COLO668 (cell line): ENCODE data around the gene NHEJ1.

Source experiments
- DNase-seq: peaks from one replicate; lab custom pipeline; 2025; ENCODE audit not compliant: unreplicated experiment; lab: John Stamatoyannopoulos, UW

NHEJ1 gene

DNA sequence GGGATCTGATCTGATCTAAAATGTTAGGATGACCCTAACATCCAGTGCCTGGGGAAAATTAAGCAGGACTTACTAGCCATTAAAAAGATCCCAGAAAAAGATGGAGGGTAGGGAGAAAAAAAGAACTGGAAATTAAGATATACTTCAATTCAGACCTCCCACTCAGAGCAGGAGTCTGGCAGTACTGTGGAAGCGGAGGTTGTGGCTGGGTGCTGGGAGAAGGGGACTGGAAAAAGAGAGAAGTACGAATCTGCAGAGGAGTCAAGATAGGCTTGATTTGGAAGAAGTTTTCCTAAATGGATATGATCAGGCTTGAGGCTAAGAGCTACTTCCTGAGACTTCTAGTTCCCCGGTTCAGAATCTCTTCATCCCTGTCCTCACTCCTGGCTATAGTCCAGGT lies 66.4 kb downstream of the NHEJ1 start:
- DNase-seq, result no peak

DNA sequence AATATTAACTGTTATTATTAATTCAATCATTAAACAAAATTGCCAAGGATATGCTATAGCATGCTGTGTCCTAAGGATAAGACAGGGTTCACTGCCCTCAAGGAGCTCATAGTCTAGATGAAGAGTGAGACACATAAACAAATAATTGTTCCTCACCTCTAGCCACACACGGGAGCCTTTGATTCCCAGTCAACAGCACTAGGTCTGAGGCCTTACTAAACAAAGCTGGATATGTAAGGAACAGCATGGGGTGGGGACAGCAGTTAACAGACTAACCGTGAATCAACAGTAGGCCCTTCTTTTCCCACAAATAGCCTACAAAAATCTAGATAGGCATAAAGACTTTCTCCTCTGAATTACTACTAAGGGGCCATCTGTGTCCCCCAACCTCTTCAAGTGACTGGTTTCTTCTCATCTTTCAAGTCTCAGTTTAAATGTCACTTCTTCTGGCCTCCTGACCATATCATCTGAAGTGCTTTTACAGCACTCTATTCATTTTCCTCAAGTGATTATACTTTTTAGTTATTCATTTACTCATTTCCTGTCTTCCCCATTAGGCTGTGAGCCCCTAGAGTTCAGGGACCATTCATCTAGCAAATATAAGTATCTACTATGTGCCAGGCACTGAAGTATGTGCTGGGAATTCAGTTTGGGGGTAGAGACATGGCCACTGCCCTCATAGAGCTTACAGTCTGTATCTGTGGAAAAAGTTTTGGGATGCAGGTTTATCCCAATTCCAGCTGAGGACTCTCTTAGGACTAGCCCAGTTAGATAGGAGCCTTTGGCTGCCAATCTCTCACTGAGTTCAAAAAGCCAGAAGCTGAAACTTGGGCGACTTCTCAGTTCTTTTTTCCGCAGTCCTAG lies 69.9 kb downstream of the NHEJ1 start:
- DNase-seq, result no peak

DNA sequence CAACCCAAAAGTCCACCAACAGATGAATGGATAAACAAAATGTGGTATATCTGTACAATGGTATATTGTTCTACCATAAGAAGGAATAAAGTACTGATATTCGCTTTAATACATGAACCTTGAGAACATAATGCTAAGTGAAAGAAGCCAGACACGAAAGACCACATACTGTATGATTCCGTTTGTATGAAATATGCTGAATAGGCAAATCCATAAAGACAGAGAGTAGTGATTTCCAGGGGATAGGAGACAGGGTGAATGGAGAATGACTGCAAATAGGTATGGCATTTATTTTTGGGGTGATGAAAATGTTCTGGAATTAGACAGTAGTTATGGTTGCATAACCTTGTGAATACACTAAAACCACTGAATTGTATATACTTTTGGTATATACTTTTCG lies 71.3 kb downstream of the NHEJ1 start:
- DNase-seq, result no peak

- DNase-seq, result no peak
Observed at GRCh38 chr2:219087848-219088247, 72.8 kb downstream of the NHEJ1 start.

DNA sequence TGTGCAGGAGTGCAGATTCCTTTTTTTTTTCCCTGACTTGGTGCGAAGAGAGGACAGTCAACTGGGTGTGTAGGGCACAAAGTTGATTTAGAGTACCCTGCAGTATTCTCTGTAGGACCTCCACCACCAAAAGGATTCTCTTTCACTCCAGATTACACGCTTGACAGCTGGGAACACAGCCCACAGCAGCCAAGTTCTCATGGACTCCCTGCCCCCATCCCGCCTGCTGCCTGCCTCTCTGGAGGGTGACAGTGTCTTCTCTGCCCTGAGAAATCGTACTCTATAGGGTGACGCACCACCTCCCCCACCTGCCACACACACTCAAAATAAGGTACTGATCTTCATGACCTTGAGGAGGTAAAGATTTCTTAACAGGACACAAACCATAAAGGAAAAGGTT lies 73.3 kb downstream of the NHEJ1 start:
- DNase-seq, result no peak

GRCh38 chr2:219086196-219086595 lies 74.4 kb downstream of the NHEJ1 start:
- DNase-seq, result no peak

GRCh38 chr2:219084791-219085190 lies 75.8 kb downstream of the NHEJ1 start:
- no peak for DNase-seq

GRCh38 chr2:219082332-219082958 lies 78.2 kb downstream of the NHEJ1 start:
- no peak for DNase-seq

DNA sequence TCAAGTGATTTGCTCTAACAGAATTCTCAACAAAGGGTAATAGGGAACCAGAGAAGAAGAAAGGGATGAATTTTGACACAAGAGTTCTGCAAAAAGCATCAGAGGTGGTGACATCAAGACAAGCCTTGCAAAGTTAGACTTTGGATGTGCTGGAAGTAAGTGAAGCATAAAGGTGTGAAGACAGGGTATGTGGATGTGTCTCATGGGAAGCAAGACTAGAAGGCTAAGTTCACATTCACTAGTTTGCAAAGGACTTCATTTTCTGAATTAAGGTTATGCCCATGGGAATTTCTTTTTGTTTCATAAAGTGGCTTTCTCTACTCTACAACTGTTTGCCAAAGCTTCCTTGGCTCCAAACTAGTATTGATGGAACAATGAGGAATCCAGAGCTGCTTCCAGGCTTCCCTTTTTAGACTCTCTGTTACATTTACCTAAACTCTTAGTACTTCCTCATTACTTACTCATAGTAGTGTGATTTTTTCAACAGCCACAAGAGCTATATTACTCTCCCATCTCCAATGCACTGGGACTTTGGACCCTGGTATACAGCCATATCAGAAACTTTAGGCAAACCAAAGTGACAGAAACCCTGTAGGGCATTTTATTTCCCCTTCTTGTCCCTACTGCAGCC lies 78.8 kb downstream of the NHEJ1 start:
- DNase-seq, result no peak

GRCh38 chr2:219081096-219081495 lies 79.5 kb downstream of the NHEJ1 start:
- no peak for DNase-seq

GRCh38 chr2:219079417-219079816 lies 81.2 kb downstream of the NHEJ1 start:
- no peak for DNase-seq

DNA sequence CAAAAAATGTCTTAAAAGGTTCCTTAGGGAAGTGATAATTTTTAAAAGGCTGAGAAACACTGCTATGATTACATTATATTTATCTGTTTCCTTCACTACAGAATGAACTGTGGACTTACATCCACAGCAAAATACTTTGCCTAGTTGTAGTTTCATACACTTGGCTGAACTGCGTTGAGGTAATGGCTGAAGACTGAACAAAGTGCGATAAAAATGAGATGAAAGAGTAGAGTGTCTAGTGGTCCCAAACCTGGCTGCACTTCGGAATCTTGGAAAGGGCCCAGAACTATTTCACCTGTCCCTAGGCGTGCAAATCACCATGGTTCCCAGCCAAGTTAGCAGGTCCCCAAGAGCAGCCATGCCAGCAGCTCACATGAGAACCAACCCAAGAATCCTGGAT lies 81.7 kb downstream of the NHEJ1 start:
- no peak for DNase-seq

DNA sequence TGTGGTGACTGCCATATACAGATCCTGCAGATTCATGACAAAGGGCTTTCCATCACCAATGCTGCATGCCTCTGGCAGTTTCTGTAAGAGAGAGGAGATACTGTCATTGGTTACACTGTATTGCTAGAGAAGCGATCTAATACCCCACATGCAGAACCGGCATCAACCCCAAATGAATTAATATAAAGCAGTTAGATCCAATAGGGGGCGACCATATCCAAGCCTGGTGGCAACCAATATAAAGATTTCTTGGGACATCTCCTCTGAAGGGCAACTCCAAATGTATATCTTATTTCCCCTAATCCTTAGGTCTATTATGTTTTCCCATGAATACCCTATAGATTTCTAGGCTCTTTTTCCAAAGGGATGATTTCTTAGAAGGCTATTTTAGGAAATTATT lies 82.5 kb downstream of the NHEJ1 start:
- no peak for DNase-seq

- no peak for DNase-seq
Observed at GRCh38 chr2:219076253-219076652, 84.4 kb downstream of the NHEJ1 start.

DNA sequence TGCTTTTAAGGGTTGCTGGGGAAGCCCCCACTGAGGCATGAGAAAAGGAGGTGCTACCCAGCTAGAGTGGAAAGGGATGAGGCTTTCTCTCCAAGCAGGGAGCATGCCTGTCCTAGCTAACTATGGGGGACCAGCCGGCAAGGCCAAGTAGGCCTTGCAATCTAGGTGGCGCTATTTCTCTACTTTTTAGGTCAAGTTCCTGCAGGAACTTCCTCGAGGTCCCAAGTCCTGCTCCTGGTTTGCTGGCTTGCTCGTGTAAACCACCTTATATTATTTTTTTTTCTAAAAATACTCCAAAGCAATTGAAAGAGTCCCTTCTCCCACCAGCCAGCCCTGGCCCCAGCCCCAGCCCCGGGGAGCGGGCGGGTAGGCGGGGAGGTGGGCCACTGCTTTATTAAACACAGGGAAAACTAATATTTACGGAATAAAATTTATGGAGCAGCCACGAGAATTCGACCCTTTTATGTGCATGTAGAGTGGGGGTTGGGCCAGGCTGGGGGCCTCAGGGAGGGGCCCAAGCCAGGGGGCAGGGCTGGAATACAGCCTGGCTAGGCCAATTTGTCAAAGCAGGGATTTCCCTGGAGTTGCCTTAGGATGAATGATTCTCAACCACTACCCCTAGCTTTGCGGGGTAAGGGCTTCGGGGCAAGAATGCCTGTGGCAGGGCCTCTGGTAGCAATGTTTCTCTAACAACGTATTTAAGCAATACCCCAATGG lies 87.0 kb downstream of the NHEJ1 start:
- DNase-seq, result peak; percentile 56

- DNase-seq, result no peak
Observed at GRCh38 chr2:219072741-219073250, 87.8 kb downstream of the NHEJ1 start.

DNA sequence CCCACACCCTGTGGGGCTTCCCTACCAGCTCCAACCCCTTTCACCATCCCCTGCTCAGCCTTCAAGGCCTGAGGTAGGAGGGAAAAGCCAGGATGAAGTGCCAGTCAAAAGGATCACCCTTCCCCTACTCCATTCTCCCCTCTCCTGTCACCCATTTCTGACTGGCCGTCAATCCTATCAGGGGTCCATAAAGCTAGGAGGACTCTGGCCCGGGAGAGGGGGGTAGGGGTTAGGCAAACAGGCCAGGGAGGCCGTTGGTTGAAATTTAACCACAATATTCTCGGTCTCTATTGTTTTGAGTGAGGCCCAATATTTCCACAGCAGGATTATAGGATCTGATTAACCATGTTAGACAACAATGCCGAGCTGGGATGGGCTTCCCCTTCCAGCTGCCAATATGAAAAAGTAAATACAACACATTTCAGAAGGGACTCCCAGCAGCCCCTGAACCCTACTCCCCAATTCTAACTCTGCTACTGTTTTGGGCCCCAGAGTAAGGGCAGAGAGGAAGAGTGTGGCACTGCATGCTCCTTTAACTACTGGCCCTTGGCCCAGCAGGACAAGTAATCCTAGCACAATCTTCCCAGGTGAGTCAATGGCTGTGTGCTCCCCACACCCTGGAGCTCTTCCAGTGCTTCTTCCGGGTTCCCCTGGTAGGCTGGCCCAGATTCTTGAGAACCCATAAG lies 89.3 kb downstream of the NHEJ1 start:
- peak; percentile 50 for DNase-seq

- DNase-seq, result no peak
Observed at GRCh38 chr2:219065484-219065883, 95.1 kb downstream of the NHEJ1 start.

DNA sequence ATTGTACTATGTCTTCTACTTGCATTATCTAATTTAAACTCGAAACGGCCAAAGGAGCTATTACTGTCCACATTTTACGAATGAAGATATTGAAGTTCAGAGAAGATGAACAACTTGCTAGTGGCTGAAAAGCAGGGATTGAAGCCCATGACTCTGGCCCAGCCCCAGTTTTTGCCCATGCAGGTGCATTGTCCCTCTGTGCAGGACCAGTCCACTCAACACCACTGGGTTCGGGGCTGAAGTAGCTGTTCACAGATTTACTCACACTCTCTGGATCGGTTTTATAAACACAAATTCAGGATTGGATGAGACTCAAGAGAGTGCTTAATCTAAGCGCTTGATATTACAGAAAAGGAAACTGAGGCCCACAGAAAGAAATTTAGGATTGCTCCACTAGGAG lies 98.5 kb downstream of the NHEJ1 start:
- no peak for DNase-seq
